Loucy (cell line): ENCODE data around the gene JSRP1.

Experiments used
- H2AFZ ChIP-seq: fragments of 200-600 bp; sonication (generic); 2 replicates; pipeline ENCODE4 v1.6.0; 2016; ENCODE audit warnings: antibody characterized with exemption, mild to moderate bottlenecking, low read length, moderate library complexity
- H3F3A ChIP-seq: fragments of 200-600 bp; 2 replicates; pipeline ENCODE4 v1.6.0; 2016; ENCODE audit warnings: antibody characterized with exemption, low read depth, mild to moderate bottlenecking
- H3K27me3 ChIP-seq: fragments of 200-600 bp; sonication (generic); 2 replicates; pipeline ENCODE4 v1.6.1; 2014; ENCODE audit warnings: low read length, mild to moderate bottlenecking; ENCODE audit not compliant: insufficient read depth, poor library complexity, severe bottlenecking
- H3K36me3 ChIP-seq: fragments of 200-600 bp; sonication (generic); 2 replicates; pipeline ENCODE4 v1.6.1; 2016; ENCODE audit warnings: low read length; ENCODE audit not compliant: insufficient read depth
- H3K4me1 ChIP-seq: fragments of 200-600 bp; sonication (generic); 2 replicates; pipeline ENCODE4 v1.5.1; 2014; ENCODE audit warnings: low read length, mild to moderate bottlenecking; ENCODE audit not compliant: insufficient read depth, poor library complexity, severe bottlenecking
- H3K4me2 ChIP-seq: fragments of 200-600 bp; sonication (generic); 2 replicates; pipeline ENCODE4 v1.6.0; 2014; ENCODE audit warnings: antibody characterized with exemption, low read length, low read depth, mild to moderate bottlenecking; ENCODE audit not compliant: poor library complexity, severe bottlenecking
- H3K4me3 ChIP-seq: fragments of 200-600 bp; sonication (generic); 2 replicates; pipeline ENCODE4 v1.5.1; 2014; ENCODE audit warnings: low read length, mild to moderate bottlenecking, mixed read lengths; ENCODE audit not compliant: poor library complexity, severe bottlenecking
- H3K79me2 ChIP-seq: fragments of 200-600 bp; sonication (generic); 2 replicates; pipeline ENCODE4 v1.6.1; 2014; ENCODE audit warnings: low read length; ENCODE audit not compliant: insufficient read depth
- H3K9ac ChIP-seq: fragments of 200-600 bp; sonication (generic); 2 replicates; pipeline ENCODE4 v1.6.0; 2014; ENCODE audit warnings: mild to moderate bottlenecking, low read depth, low read length, moderate library complexity; ENCODE audit not compliant: poor library complexity, severe bottlenecking
- H3K9me2 ChIP-seq: fragments of 200-600 bp; sonication (generic); replicated peaks from 2 replicates; pipeline ENCODE4 v1.6.1; 2016; ENCODE audit warnings: low read depth, low read length, mixed read lengths
- H3K9me3 ChIP-seq: fragments of 200-600 bp; sonication (generic); 2 replicates; pipeline ENCODE4 v1.6.1; 2014; ENCODE audit warnings: mild to moderate bottlenecking, antibody characterized with exemption, low read length, low read depth; ENCODE audit not compliant: insufficient read depth
- H4K20me1 ChIP-seq: fragments of 200-600 bp; sonication (generic); 2 replicates; pipeline ENCODE4 v1.6.0; 2014; ENCODE audit warnings: antibody characterized with exemption, low read length, mild to moderate bottlenecking; ENCODE audit not compliant: insufficient read depth, poor library complexity, severe bottlenecking
- CTCF ChIP-seq: fragments of 200-600 bp; sonication (generic); conservative IDR thresholded peaks from 2 replicates; pipeline ENCODE4 v1.5.1; 2014; ENCODE audit warnings: mild to moderate bottlenecking, antibody characterized with exemption, low read length
- EZH2phosphoT487 ChIP-seq: fragments of 200-600 bp; IDR thresholded peaks from 2 replicates; pipeline ENCODE4 v1.6.1; 2018; ENCODE audit warnings: antibody characterized with exemption, mild to moderate bottlenecking, moderate library complexity, borderline replicate concordance

Gene JSRP1

GRCh38 chr19:2236314-2237050, 19.7 kb downstream of the JSRP1 start, which contains the start of the genes PLEKHJ1 and SF3A2:
Gene PLEKHJ1, minus strand, starts transcription at chr19:2236329. Its CDS starts 81 bp downstream, at chr19:2236248.
Gene SF3A2, plus strand, starts transcription at chr19:2236824. Its CDS starts 6,595 bp downstream, at chr19:2243419.
- Histone ChIP-seq H3K9ac (peak within 1 kb of the TSS; percentile 86), H3F3A (peaks cover 3% of the 10 kb centered on the region; the same call in 1 of the 2 replicates), H3K9me2 (no peaks in the 10 kb centered on the region), H3K36me3 (peaks cover 3% of the 10 kb centered on the region; the same call in 1 of the 2 replicates), H2AFZ (peak within 1 kb of the TSS; percentile 75), H3K27me3 (no peaks in the 10 kb centered on the region), H3K9me3 (no peaks in the 10 kb centered on the region), H4K20me1 (peaks cover 70% of the 10 kb centered on the region), H3K4me1 (peaks cover 56% of the 10 kb centered on the region), H3K4me2 (peak within 1 kb of the TSS; percentile 100), H3K79me2 (peaks cover 81% of the 10 kb centered on the region), H3K4me3 (peak within 1 kb of the TSS; percentile 93)
- no peak for TF ChIP-seq EZH2phosphoT487
- TF ChIP-seq CTCF = peak; percentile 97

GRCh38 chr19:2236064-2236313, 20.2 kb downstream of the JSRP1 start:
- Histone ChIP-seq H3K4me2 (peak overlapping the region; percentile 83), H3K9ac (peak overlapping the region; percentile 86), H3K4me3 (peak overlapping the region; percentile 93), H3F3A (peaks cover 3% of the 10 kb centered on the region; the same call in 1 of the 2 replicates), H3K36me3 (peaks cover 3% of the 10 kb centered on the region; the same call in 1 of the 2 replicates), H4K20me1 (peaks cover 65% of the 10 kb centered on the region), H3K9me3 (no peaks in the 10 kb centered on the region), H3K27me3 (no peaks in the 10 kb centered on the region), H3K9me2 (no peaks in the 10 kb centered on the region), H3K4me1 (peaks cover 51% of the 10 kb centered on the region), H3K79me2 (peaks cover 76% of the 10 kb centered on the region), H2AFZ (peak overlapping the region; percentile 66; the same call in 1 of the 2 replicates)
- no peak for TF ChIP-seq EZH2phosphoT487
- no peak for TF ChIP-seq CTCF

GRCh38 chr19:2235381-2236063, 20.7 kb downstream of the JSRP1 start:
- Histone ChIP-seq H2AFZ (peak overlapping the region; percentile 66; the same call in 1 of the 2 replicates), H3K36me3 (peaks cover 3% of the 10 kb centered on the region; the same call in 1 of the 2 replicates), H3K4me2 (peak overlapping the region; percentile 83), H3K27me3 (no peaks in the 10 kb centered on the region), H3K9ac (peak overlapping the region; percentile 86), H3K4me1 (peaks cover 47% of the 10 kb centered on the region), H3K9me3 (no peaks in the 10 kb centered on the region), H3K79me2 (peaks cover 72% of the 10 kb centered on the region), H3K4me3 (peak overlapping the region; percentile 93), H3K9me2 (no peaks in the 10 kb centered on the region), H4K20me1 (peaks cover 60% of the 10 kb centered on the region), H3F3A (peaks cover 3% of the 10 kb centered on the region; the same call in 1 of the 2 replicates)
- TF ChIP-seq EZH2phosphoT487 (no peak), CTCF (no peak)
